Muscle layer of colon (tissue), 2 donors: ENCODE measurements around the gene KCNRG.

Experiments
- H3K27ac ChIP-seq: one replicate; pipeline ENCODE4 v1.7.0; 2013; ENCODE audit warnings: low read depth, mild to moderate bottlenecking, low read length, moderate library complexity
- H3K27me3 ChIP-seq, 2 donors: one replicate each; pipeline ENCODE4 v1.7.0; 2013; ENCODE audit warnings: low read length in 2 of 2, mild to moderate bottlenecking in 2 of 2; ENCODE audit not compliant: insufficient read depth in 2 of 2, control insufficient read depth in 1 of 2
- H3K36me3 ChIP-seq: one replicate; pipeline ENCODE4 v1.7.0; 2013; ENCODE audit warnings: mild to moderate bottlenecking, low read length; ENCODE audit not compliant: insufficient read depth
- H3K4me1 ChIP-seq: one replicate; pipeline ENCODE4 v1.7.0; 2013; ENCODE audit warnings: mild to moderate bottlenecking, low read length; ENCODE audit not compliant: insufficient read depth
- H3K4me3 ChIP-seq, 2 donors: one replicate each; pipeline ENCODE4 v1.7.0; 2013; ENCODE audit warnings: low read length in 2 of 2, low read depth in 1 of 2, mild to moderate bottlenecking in 1 of 2, moderate library complexity in 1 of 2
- H3K9ac ChIP-seq: one replicate; pipeline ENCODE4 v1.7.0; 2013; ENCODE audit warnings: low read length
- H3K9me3 ChIP-seq: one replicate; pipeline ENCODE4 v1.7.0; 2013; ENCODE audit warnings: mild to moderate bottlenecking, low read length
- donor health status: abdominal sarcoma.
- donor health status: Adenocarcinoma of cecum.

The KCNRG gene

DNA sequence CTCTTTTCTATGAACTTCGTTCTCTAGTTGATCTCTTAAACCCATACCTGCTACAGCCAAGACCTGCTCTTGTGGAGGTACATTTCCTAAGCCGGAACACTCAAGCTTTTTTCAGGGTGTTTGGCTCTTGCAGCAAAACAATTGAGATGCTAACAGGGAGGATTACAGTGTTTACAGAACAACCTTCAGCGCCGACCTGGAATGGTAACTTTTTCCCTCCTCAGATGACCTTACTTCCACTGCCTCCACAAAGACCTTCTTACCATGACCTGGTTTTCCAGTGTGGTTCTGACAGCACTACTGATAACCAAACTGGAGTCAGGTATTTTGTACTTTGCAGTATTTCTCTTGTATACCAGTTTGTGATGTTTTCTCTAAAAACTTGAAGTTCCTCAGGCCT, 506 bp downstream of the KCNRG start:
- no peak overlapping the region for H3K27ac ChIP-seq
- peaks cover 21% of the 10 kb centered on the region for H3K4me1 ChIP-seq
- no peak overlapping the region for H3K9ac ChIP-seq
- H3K36me3 ChIP-seq: peaks cover 3% of the 10 kb centered on the region
- no peaks in the 10 kb centered on the region for H3K27me3 ChIP-seq
- H3K4me3 ChIP-seq: no peak overlapping the region
- no peaks in the 10 kb centered on the region for H3K9me3 ChIP-seq

GRCh38 chr13:50016444-50016843, 1.2 kb downstream of the KCNRG start:
- H3K9ac ChIP-seq: no peak overlapping the region
- no peaks in the 10 kb centered on the region for H3K9me3 ChIP-seq
- H3K27ac ChIP-seq: no peak overlapping the region
- H3K4me1 ChIP-seq: peaks cover 21% of the 10 kb centered on the region
- peaks cover 3% of the 10 kb centered on the region for H3K36me3 ChIP-seq
- H3K27me3 ChIP-seq: no peaks in the 10 kb centered on the region
- H3K4me3 ChIP-seq: no peak overlapping the region

- Histone ChIP-seq H3K36me3 (peaks cover 3% of the 10 kb centered on the region), H3K9ac (no peak overlapping the region), H3K9me3 (no peaks in the 10 kb centered on the region), H3K4me3 (no peak overlapping the region), H3K27me3 (no peaks in the 10 kb centered on the region), H3K4me1 (peaks cover 21% of the 10 kb centered on the region), H3K27ac (no peak overlapping the region)
These were observed 2.6 kb downstream of the KCNRG start for GRCh38 chr13:50017819-50018218.

GRCh38 chr13:50025436-50025835, 10.2 kb downstream of the KCNRG start:
- no peaks in the 10 kb centered on the region for H3K27me3 ChIP-seq
- H3K27ac ChIP-seq: no peak overlapping the region
- H3K4me3 ChIP-seq: no peak overlapping the region
- H3K36me3 ChIP-seq: no peaks in the 10 kb centered on the region
- no peaks in the 10 kb centered on the region for H3K9me3 ChIP-seq
- no peaks in the 10 kb centered on the region for H3K4me1 ChIP-seq
- no peak overlapping the region for H3K9ac ChIP-seq

- Histone ChIP-seq H3K4me1 (no peaks in the 10 kb centered on the region), H3K9me3 (no peaks in the 10 kb centered on the region), H3K9ac (no peak overlapping the region), H3K36me3 (no peaks in the 10 kb centered on the region), H3K27ac (no peak overlapping the region), H3K27me3 (no peaks in the 10 kb centered on the region), H3K4me3 (no peak overlapping the region)
These were observed 11.7 kb downstream of the KCNRG start for GRCh38 chr13:50026788-50027473.

- H3K9me3 ChIP-seq: no peaks in the 10 kb centered on the region
- no peaks in the 10 kb centered on the region for H3K36me3 ChIP-seq
- no peaks in the 10 kb centered on the region for H3K27me3 ChIP-seq
- no peak overlapping the region for H3K4me3 ChIP-seq
- H3K4me1 ChIP-seq: no peaks in the 10 kb centered on the region
- no peak overlapping the region for H3K27ac ChIP-seq
- no peak overlapping the region for H3K9ac ChIP-seq
These were observed 15.1 kb downstream of the KCNRG start for GRCh38 chr13:50030315-50030714.

GRCh38 chr13:50033725-50034124, 18.5 kb downstream of the KCNRG start:
- Histone ChIP-seq H3K4me1 (no peaks in the 10 kb centered on the region), H3K4me3 (no peak overlapping the region), H3K27me3 (no peaks in the 10 kb centered on the region), H3K36me3 (no peaks in the 10 kb centered on the region), H3K27ac (no peak overlapping the region), H3K9ac (no peak overlapping the region), H3K9me3 (no peaks in the 10 kb centered on the region)

DNA sequence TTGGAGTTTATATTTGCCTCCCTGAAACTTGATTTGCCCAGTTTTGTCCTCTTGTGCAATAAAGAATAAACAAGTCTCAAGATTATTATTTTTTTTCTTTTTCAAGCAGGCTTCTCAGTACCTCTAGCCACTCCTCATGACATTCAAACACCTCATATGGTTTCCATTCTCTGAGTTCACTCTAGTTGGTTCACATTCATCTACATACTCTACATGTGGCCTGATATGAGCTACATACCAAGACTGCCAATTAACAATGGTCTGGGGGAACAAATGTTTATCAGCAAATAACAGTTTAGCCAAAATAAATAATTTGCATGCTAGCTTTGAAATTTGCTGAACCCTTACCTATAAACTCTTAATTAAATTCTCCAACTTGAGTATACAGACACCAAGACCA, 22.5 kb downstream of the KCNRG start:
- no peak overlapping the region for H3K27ac ChIP-seq
- H3K9ac ChIP-seq: no peak overlapping the region
- H3K36me3 ChIP-seq: no peaks in the 10 kb centered on the region
- H3K4me3 ChIP-seq: no peak overlapping the region
- no peaks in the 10 kb centered on the region for H3K27me3 ChIP-seq
- no peaks in the 10 kb centered on the region for H3K9me3 ChIP-seq
- H3K4me1 ChIP-seq: no peaks in the 10 kb centered on the region

GRCh38 chr13:50038266-50038665, 23.0 kb downstream of the KCNRG start:
- Histone ChIP-seq H3K4me3 (no peak overlapping the region), H3K27me3 (no peaks in the 10 kb centered on the region), H3K4me1 (no peaks in the 10 kb centered on the region), H3K36me3 (no peaks in the 10 kb centered on the region), H3K9ac (no peak overlapping the region), H3K27ac (no peak overlapping the region), H3K9me3 (no peaks in the 10 kb centered on the region)

DNA sequence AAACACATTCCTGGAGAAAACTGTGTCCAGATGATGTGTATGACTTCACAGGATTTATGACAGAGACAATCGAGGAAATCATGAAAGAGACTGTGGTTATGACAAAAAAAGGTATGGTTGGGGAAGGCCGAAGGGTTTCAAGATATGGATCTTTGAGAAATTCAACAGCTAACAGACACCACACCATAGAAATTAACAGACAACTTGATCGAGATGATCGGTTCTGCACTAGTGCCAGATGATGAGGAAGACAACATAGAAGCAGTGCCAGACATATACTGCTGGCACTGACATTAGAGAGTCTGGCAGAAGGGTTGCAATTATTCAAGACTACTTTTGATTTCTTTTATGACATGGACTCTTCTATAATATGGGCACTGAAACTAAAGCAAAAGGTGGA, 37.2 kb downstream of the KCNRG start:
- Histone ChIP-seq H3K27me3 (no peaks in the 10 kb centered on the region), H3K9me3 (no peaks in the 10 kb centered on the region), H3K4me3 (no peak overlapping the region), H3K9ac (no peak overlapping the region), H3K27ac (no peak overlapping the region), H3K36me3 (no peaks in the 10 kb centered on the region), H3K4me1 (no peaks in the 10 kb centered on the region)

- H3K27me3 ChIP-seq: no peaks in the 10 kb centered on the region
- H3K4me1 ChIP-seq: no peaks in the 10 kb centered on the region
- no peaks in the 10 kb centered on the region for H3K36me3 ChIP-seq
- no peak overlapping the region for H3K4me3 ChIP-seq
- H3K27ac ChIP-seq: no peak overlapping the region
- H3K9ac ChIP-seq: no peak overlapping the region
- no peaks in the 10 kb centered on the region for H3K9me3 ChIP-seq
These were observed 38.6 kb downstream of the KCNRG start for GRCh38 chr13:50053844-50054243.

DNA sequence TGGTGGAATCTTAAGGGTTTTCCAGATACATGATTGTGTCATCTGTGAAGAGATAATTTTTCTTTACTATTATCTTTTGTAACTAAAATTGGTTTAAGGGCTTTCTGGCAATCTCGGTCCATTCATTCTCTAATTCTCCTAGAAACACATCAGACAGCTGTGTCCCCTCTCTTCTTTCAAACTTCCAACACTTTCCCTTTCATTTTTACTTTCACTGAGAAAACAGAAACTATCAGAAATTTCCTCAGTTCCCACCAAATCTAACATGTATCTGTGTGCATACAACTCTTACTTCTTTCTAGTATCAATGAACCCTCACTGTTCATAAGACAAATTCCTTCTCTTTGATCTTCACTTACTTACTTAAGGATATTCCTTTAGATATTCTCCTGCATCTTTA, 40.2 kb downstream of the KCNRG start:
- H3K9ac ChIP-seq: no peak overlapping the region
- no peaks in the 10 kb centered on the region for H3K4me1 ChIP-seq
- H3K9me3 ChIP-seq: no peaks in the 10 kb centered on the region
- H3K27me3 ChIP-seq: no peaks in the 10 kb centered on the region
- H3K36me3 ChIP-seq: no peaks in the 10 kb centered on the region
- H3K27ac ChIP-seq: no peak overlapping the region
- no peak overlapping the region for H3K4me3 ChIP-seq
